ENCODE results near the gene ALKBH6.
"Not testable (repeated sequence)": the region's sequence is repeated elsewhere in the genome, so short reads cannot be mapped to it uniquely, and the experiment has no call there.

Gene ALKBH6

DNA sequence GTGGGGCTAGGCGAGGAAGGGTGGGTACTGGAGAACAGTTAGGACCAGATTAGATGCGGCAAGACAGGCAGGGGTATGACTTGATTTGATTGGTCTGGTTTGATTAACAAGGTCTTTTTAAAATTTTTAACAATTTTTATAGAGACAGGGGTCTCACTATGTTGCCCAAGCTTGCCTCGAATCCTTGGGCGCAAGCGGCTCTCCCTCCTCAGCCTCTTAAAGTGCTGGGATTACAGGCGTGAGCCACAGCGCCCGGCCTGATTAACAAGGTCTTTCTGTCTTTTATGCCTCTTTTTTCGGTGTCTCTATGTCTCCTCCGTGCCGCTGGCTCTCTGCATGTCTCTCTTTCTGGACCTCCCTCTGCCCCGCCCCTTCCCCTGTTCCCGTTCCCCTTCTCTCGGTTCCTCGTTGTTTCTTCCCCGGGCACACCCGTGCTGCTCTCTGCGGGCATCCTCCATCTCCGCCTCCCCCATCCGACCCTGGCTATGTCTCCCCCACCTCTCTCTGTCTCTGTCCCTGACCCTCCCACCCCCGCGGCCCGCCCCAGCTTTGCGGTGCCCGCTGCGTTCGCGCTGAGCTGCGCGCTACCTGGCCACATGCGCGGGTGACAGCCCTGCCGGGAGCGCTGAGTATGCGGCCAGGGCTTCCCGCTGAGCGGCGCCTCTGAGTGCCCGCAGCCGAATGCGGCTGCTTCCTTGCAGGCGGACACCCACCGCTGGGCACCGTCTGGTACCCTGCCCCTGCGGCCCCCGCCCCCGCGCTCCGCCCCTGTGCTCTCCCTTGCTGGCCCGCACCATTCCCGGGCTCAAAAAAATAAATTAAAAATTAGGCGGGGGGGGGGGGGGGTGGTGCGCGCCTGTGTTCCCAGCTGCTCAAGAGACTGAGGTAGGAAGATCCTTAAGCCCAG, 27.1 kb downstream of the ALKBH6 start:
- Histone ChIP-seq H4K20me1 (ENCODE audit: insufficient read depth, low read length) (no peaks in the 10 kb centered on the region), H3K4me2 (ENCODE audit: low read length) (peak overlapping the region; percentile 52), H3K79me2 (ENCODE audit: low read length) (no peaks in the 10 kb centered on the region), H3K36me3 (replicated peaks; ENCODE audit: low read depth, low read length) (no peaks in the 10 kb centered on the region), H3K9ac (ENCODE audit: low read length) (peak overlapping the region; percentile 40), H3K4me1 (ENCODE audit: low read length) (peaks cover 9% of the 10 kb centered on the region), H3K4me3 (ENCODE audit: low read length) (peak overlapping the region; percentile 75), H3K27me3 (ENCODE audit: low read depth, low read length) (peaks cover 3% of the 10 kb centered on the region; the same call in 1 of the 2 replicates), H3K9me3 (ENCODE audit: insufficient read depth, low read length) (peaks cover 6% of the 10 kb centered on the region; the same call in 1 of the 2 replicates), H3K27ac (ENCODE audit: low read length) (0 out of 2 replicates have a peak overlapping the region, but pooled peaks have one; percentile 2), H2AFZ (ENCODE audit: low read depth, low read length) (peak overlapping the region; percentile 59; the same call in 1 of the 2 replicates)
- TF ChIP-seq EZH2phosphoT487 (IDR thresholded peaks at IDR 0.05; ENCODE audit: low read depth) = no peak
- TF ChIP-seq, protein P1, sequence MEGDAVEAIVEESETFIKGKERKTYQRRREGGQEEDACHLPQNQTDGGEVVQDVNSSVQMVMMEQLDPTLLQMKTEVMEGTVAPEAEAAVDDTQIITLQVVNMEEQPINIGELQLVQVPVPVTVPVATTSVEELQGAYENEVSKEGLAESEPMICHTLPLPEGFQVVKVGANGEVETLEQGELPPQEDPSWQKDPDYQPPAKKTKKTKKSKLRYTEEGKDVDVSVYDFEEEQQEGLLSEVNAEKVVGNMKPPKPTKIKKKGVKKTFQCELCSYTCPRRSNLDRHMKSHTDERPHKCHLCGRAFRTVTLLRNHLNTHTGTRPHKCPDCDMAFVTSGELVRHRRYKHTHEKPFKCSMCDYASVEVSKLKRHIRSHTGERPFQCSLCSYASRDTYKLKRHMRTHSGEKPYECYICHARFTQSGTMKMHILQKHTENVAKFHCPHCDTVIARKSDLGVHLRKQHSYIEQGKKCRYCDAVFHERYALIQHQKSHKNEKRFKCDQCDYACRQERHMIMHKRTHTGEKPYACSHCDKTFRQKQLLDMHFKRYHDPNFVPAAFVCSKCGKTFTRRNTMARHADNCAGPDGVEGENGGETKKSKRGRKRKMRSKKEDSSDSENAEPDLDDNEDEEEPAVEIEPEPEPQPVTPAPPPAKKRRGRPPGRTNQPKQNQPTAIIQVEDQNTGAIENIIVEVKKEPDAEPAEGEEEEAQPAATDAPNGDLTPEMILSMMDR (IDR thresholded peaks at IDR 0.05; ENCODE audit: low read depth, low read length) = peak; percentile 29; the same call in 1 of the 2 replicates

DNA sequence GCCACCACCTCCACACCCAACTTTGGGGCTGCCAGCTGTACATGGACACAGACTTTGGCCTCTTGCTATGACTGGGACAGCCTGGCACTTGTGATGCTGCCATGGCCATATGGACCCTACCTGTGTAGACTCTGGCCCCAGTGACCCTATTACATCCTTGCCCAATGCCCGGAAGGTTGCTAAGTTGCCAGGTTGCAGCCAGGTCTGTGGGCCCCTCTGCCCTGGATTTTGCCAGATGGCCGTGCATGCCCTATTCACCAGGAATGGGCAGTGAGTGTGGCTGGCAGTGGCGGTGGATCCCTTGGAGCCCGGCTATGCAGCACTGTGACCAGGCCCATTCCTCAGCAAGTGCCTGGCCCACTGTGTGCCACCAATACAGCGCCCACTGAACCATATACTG, 27.9 kb downstream of the ALKBH6 start:
- Histone ChIP-seq H3K4me2 (ENCODE audit: low read length) (no peak overlapping the region), H3K27ac (ENCODE audit: low read length) (no peak overlapping the region), H2AFZ (ENCODE audit: low read depth, low read length) (no peak overlapping the region), H3K9ac (ENCODE audit: low read length) (no peak overlapping the region), H4K20me1 (ENCODE audit: insufficient read depth, low read length) (no peaks in the 10 kb centered on the region), H3K4me1 (ENCODE audit: low read length) (peaks cover 9% of the 10 kb centered on the region), H3K4me3 (ENCODE audit: low read length) (no peak overlapping the region), H3K36me3 (replicated peaks; ENCODE audit: low read depth, low read length) (no peaks in the 10 kb centered on the region), H3K79me2 (ENCODE audit: low read length) (no peaks in the 10 kb centered on the region), H3K9me3 (ENCODE audit: insufficient read depth, low read length) (peaks cover 6% of the 10 kb centered on the region; the same call in 1 of the 2 replicates), H3K27me3 (ENCODE audit: low read depth, low read length) (peaks cover 7% of the 10 kb centered on the region; the same call in 1 of the 2 replicates)
- TF ChIP-seq, protein P1 (IDR thresholded peaks at IDR 0.05; ENCODE audit: low read depth, low read length) = no peak
- no peak for TF ChIP-seq EZH2phosphoT487 (IDR thresholded peaks at IDR 0.05; ENCODE audit: low read depth)

DNA sequence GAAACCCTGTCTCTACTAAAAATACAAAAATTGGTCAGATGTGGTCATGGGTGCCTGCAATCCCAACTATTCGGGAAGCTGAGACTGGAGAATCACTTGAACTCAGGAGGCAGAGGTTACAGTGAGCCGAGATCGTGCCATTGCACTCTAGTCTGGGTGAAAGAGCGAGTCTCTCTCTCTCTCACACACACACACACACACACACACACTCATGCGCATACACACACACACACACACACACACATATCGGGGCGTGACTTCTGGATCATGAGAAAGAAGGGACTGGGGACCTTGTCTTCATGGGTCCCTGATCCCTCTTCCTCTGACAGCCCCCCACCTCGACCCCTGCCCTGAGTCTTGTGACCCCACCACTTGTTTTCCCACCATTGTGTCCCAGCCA, 30.8 kb downstream of the ALKBH6 start:
- Histone ChIP-seq H3K36me3 (replicated peaks; ENCODE audit: low read depth, low read length) (no peaks in the 10 kb centered on the region), H3K27ac (ENCODE audit: low read length) (no peak overlapping the region), H3K4me3 (ENCODE audit: low read length) (no peak overlapping the region), H4K20me1 (ENCODE audit: insufficient read depth, low read length) (no peaks in the 10 kb centered on the region), H3K27me3 (ENCODE audit: low read depth, low read length) (peaks cover 7% of the 10 kb centered on the region; the same call in 1 of the 2 replicates), H3K4me2 (ENCODE audit: low read length) (no peak overlapping the region), H3K9ac (ENCODE audit: low read length) (no peak overlapping the region), H2AFZ (ENCODE audit: low read depth, low read length) (no peak overlapping the region), H3K79me2 (ENCODE audit: low read length) (no peaks in the 10 kb centered on the region), H3K4me1 (ENCODE audit: low read length) (peaks cover 9% of the 10 kb centered on the region), H3K9me3 (ENCODE audit: insufficient read depth, low read length) (no peaks in the 10 kb centered on the region)
- TF ChIP-seq, protein P1 (IDR thresholded peaks at IDR 0.05; ENCODE audit: low read depth, low read length) = no peak
- TF ChIP-seq EZH2phosphoT487 (IDR thresholded peaks at IDR 0.05; ENCODE audit: low read depth) = no peak

DNA sequence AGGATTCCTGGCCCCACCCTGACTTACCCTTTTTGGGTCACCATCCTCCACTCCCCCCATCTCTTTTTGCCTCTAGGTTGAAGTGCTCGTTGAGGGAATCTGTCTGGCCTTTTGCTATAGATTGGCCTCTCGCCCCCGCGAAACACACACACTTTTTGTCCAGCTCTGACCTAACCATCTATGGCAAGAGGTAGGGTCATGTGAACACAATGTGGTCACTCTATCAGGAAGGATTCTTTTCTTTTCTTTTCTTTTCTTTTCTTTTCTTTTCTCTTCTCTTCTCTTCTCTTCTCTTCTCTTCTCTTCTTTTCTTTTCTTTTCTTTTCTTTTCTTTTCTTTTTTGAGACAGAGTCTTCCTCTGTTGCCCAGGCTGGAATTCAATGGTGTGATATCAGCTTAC, 33.0 kb downstream of the ALKBH6 start:
- not testable (repeated sequence) for H4K20me1 ChIP-seq (ENCODE audit: insufficient read depth, low read length); H3K27me3 ChIP-seq (ENCODE audit: low read depth, low read length); H3K9ac ChIP-seq (ENCODE audit: low read length); H3K4me3 ChIP-seq (ENCODE audit: low read length); H3K79me2 ChIP-seq (ENCODE audit: low read length); H3K4me2 ChIP-seq (ENCODE audit: low read length); H3K9me3 ChIP-seq (ENCODE audit: insufficient read depth, low read length); H3K36me3 ChIP-seq (replicated peaks; ENCODE audit: low read depth, low read length); H3K4me1 ChIP-seq (ENCODE audit: low read length); H2AFZ ChIP-seq (ENCODE audit: low read depth, low read length); H3K27ac ChIP-seq (ENCODE audit: low read length)

Data from OCI-LY3 (cell line).